Measurements from ENCODE around the gene TRPC4.
"Not testable (repeated sequence)": the region's sequence is repeated elsewhere in the genome, so short reads cannot be mapped to it uniquely, and the experiment has no call there.

TRPC4 gene

GRCh38 chr13:37596805-37597204, 272.8 kb downstream of the TRPC4 start:
- no peak for DNase-seq

- no peak for DNase-seq
Measured at GRCh38 chr13:37595162-37595561, 274.4 kb downstream of the TRPC4 start.

- no peak for DNase-seq
Measured at GRCh38 chr13:37594550-37594949, 275.0 kb downstream of the TRPC4 start.

- not testable (repeated sequence) for DNase-seq
Measured at GRCh38 chr13:37589381-37589780, 280.2 kb downstream of the TRPC4 start.

GRCh38 chr13:37587236-37587635, 282.3 kb downstream of the TRPC4 start:
- no peak for DNase-seq
